ENCODE results near the gene ZNF428.
A peak's percentile ranks its signal among the peaks of the same experiment; 100 is the strongest.

DNA sequence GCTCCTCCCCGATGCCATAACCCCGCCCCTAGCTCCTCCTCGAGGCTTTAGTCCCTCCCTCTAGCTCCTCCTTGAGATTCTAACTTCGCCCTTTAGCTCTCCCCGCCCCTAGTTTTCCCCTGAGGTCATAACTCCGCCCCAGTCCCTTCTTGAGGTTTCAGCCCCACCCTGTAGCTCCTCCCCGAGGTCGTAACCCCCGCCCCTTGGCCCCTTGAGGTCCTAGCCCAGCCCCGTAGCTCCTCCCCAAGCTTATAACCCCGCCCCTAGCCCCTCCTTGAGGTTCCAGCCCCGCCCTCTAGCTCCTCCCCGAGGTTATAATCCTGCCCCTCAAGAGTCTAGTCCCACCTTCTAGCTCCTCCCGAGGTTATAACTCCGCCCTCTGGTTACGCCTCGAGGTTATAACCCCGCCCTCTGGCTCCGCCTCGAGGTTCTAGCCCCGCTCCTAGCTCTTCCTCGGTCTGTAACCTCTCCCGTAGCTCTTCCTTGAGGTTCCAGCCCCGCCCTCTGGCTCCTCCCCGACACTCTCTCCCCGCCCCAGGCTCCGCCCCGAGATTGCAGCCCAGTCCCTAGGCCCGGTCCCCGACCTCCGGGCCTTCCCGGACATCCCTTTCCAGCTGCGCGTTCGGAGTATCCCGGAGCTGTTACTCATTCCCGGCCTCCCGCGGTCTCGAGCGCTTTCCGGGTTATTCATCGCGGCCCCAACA lies 49.1 kb upstream of the ZNF428 start:
- TF ChIP-seq, protein P1, sequence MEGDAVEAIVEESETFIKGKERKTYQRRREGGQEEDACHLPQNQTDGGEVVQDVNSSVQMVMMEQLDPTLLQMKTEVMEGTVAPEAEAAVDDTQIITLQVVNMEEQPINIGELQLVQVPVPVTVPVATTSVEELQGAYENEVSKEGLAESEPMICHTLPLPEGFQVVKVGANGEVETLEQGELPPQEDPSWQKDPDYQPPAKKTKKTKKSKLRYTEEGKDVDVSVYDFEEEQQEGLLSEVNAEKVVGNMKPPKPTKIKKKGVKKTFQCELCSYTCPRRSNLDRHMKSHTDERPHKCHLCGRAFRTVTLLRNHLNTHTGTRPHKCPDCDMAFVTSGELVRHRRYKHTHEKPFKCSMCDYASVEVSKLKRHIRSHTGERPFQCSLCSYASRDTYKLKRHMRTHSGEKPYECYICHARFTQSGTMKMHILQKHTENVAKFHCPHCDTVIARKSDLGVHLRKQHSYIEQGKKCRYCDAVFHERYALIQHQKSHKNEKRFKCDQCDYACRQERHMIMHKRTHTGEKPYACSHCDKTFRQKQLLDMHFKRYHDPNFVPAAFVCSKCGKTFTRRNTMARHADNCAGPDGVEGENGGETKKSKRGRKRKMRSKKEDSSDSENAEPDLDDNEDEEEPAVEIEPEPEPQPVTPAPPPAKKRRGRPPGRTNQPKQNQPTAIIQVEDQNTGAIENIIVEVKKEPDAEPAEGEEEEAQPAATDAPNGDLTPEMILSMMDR (IDR thresholded peaks at IDR 0.05), result no peak
- TF ChIP-seq POLR2A (IDR thresholded peaks at IDR 0.05), result peak; percentile 92

All from prostate gland (tissue), 2 donors.